NOMO-1 treated with dmso at 0.1 percent for 144 hours (cell line): ENCODE measurements around the gene NUFIP2.
A peak's percentile ranks its signal among the peaks of the same experiment; 100 is the strongest.
"Not testable (repeated sequence)": the region's sequence is repeated elsewhere in the genome, so short reads cannot be mapped to it uniquely, and the experiment has no call there.

Source experiments
- DNase-seq: peaks from one replicate; lab custom pipeline; 2025; ENCODE audit not compliant: unreplicated experiment; lab: John Stamatoyannopoulos, UW

Gene NUFIP2

GRCh38 chr17:29240968-29241963, 52.7 kb downstream of the NUFIP2 start:
- DNase-seq, result peak; percentile 63

GRCh38 chr17:29240477-29240876, 53.5 kb downstream of the NUFIP2 start:
- no peak for DNase-seq

GRCh38 chr17:29238133-29238850, 55.7 kb downstream of the NUFIP2 start:
- DNase-seq, result no peak

GRCh38 chr17:29237476-29238132, 56.3 kb downstream of the NUFIP2 start:
- DNase-seq, result peak; percentile 64

GRCh38 chr17:29235904-29236303, 58.0 kb downstream of the NUFIP2 start:
- DNase-seq, result no peak

- not testable (repeated sequence) for DNase-seq
Observed at GRCh38 chr17:29234972-29235371, 59.0 kb downstream of the NUFIP2 start.

GRCh38 chr17:29233301-29233700, 60.6 kb downstream of the NUFIP2 start:
- no peak for DNase-seq

- no peak for DNase-seq
Observed at GRCh38 chr17:29225396-29225795, 68.6 kb downstream of the NUFIP2 start.

- not testable (repeated sequence) for DNase-seq
Observed at GRCh38 chr17:29221338-29221737, 72.6 kb downstream of the NUFIP2 start.

GRCh38 chr17:29219378-29220047, 74.4 kb downstream of the NUFIP2 start:
- DNase-seq, result peak; percentile 75

- DNase-seq, result no peak
Observed at GRCh38 chr17:29216856-29217255, 77.1 kb downstream of the NUFIP2 start.

GRCh38 chr17:29216181-29216580, 77.8 kb downstream of the NUFIP2 start:
- no peak for DNase-seq

- DNase-seq, result no peak
Observed at GRCh38 chr17:29215717-29216116, 78.2 kb downstream of the NUFIP2 start.

GRCh38 chr17:29215174-29215573, 78.8 kb downstream of the NUFIP2 start:
- DNase-seq, result no peak

GRCh38 chr17:29214215-29215146, 79.5 kb downstream of the NUFIP2 start:
- no peak for DNase-seq

- no peak for DNase-seq
Observed at GRCh38 chr17:29212681-29213121, 81.2 kb downstream of the NUFIP2 start.

GRCh38 chr17:29212094-29212631, 81.8 kb downstream of the NUFIP2 start:
- DNase-seq, result no peak

- no peak for DNase-seq
Observed at GRCh38 chr17:29210879-29211278, 83.1 kb downstream of the NUFIP2 start.

- DNase-seq, result no peak
Observed at GRCh38 chr17:29209073-29209472, 84.9 kb downstream of the NUFIP2 start.
